HEK293 (cell line): ENCODE measurements around the gene HMX2.

ENCODE experiments used
- ATF2 ChIP-seq: fragments of 450-650 bp; formaldehyde crosslinking; IDR thresholded peaks from 2 replicates; pipeline ENCODE4 v1.5.1; 2016; ENCODE audit warnings: missing biosample characterization, missing genetic modification characterization, low read depth
- CTCF ChIP-seq: fragments of 450-650 bp; formaldehyde crosslinking; IDR thresholded peaks from 2 replicates; pipeline ENCODE4 v1.5.1; 2016; ENCODE audit warnings: missing biosample characterization, missing genetic modification characterization
- GLIS2 ChIP-seq: fragments of 450-650 bp; formaldehyde crosslinking; IDR thresholded peaks from 2 replicates; pipeline ENCODE4 v1.5.1; 2016; ENCODE audit warnings: missing biosample characterization, missing genetic modification characterization
- MZF1 ChIP-seq: fragments of 450-650 bp; formaldehyde crosslinking; IDR thresholded peaks from 2 replicates; pipeline ENCODE4 v1.5.1; 2017; ENCODE audit warnings: missing biosample characterization, missing genetic modification characterization, borderline replicate concordance
- ZBTB10 ChIP-seq: fragments of 450-650 bp; formaldehyde crosslinking; IDR thresholded peaks from 2 replicates; pipeline ENCODE4 v1.5.1; 2016; ENCODE audit warnings: missing biosample characterization, missing genetic modification characterization
- ZFP41 ChIP-seq: fragments of 450-650 bp; formaldehyde crosslinking; IDR thresholded peaks from 2 replicates; pipeline ENCODE4 v1.5.1; 2016; ENCODE audit warnings: missing biosample characterization, missing genetic modification characterization, borderline replicate concordance
- ZNF121 ChIP-seq: fragments of 450-650 bp; formaldehyde crosslinking; IDR thresholded peaks from 2 replicates; pipeline ENCODE4 v1.5.1; 2016; ENCODE audit warnings: missing biosample characterization, missing genetic modification characterization
- ZNF501 ChIP-seq: fragments of 450-650 bp; formaldehyde crosslinking; IDR thresholded peaks from 2 replicates; pipeline ENCODE4 v1.5.1; 2016; ENCODE audit warnings: missing biosample characterization, missing genetic modification characterization
- ZNF530 ChIP-seq: fragments of 450-650 bp; formaldehyde crosslinking; IDR thresholded peaks from 2 replicates; pipeline ENCODE4 v1.5.1; 2016; ENCODE audit warnings: low read depth, missing biosample characterization, missing genetic modification characterization
- ZXDB ChIP-seq: fragments of 450-650 bp; formaldehyde crosslinking; IDR thresholded peaks from 2 replicates; pipeline ENCODE4 v1.5.1; 2016; ENCODE audit warnings: missing biosample characterization, missing genetic modification characterization
- TF ChIP-seq, protein P1 (sequence below): fragments of 450-650 bp; formaldehyde crosslinking; IDR thresholded peaks from 2 replicates; pipeline ENCODE4 v1.5.1; 2016; ENCODE audit warnings: missing biosample characterization, missing genetic modification characterization

DNA sequence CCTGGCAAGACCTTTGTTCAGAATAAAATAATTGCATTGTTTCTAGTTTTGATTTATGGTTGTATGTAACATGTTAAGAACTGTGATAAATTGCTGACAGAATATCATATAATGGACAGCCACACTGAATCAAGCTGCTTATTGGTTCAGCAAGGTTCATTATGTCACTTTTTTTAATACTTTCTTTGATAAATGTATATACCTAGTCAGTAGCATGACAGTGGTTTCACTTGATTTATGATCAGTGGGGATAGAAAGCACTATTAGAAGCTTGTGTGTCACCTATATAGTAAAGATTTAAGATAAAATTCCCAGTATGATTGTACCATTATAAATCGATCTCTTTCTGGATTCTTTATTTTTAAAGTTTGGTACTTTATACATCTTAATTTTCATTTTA, 10.7 kb downstream of the HMX2 start:
- TF ChIP-seq ATF2 (tag by site-specific recombination) (no peak), CTCF (no peak), MZF1 (tag by site-specific recombination) (no peak), ZBTB10 (tag by site-specific recombination) (no peak), ZNF121 (tag by site-specific recombination) (no peak), GLIS2 (tag by site-specific recombination) (no peak), ZFP41 (tag by site-specific recombination) (no peak), ZXDB (tag by site-specific recombination) (no peak), ZNF530 (no peak), ZNF501 (tag by site-specific recombination) (no peak)
- TF ChIP-seq, protein P1, sequence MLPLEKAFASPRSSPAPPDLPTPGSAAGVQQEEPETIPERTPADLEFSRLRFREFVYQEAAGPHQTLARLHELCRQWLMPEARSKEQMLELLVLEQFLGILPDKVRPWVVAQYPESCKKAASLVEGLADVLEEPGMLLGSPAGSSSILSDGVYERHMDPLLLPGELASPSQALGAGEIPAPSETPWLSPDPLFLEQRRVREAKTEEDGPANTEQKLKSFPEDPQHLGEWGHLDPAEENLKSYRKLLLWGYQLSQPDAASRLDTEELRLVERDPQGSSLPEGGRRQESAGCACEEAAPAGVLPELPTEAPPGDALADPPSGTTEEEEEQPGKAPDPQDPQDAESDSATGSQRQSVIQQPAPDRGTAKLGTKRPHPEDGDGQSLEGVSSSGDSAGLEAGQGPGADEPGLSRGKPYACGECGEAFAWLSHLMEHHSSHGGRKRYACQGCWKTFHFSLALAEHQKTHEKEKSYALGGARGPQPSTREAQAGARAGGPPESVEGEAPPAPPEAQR, result no peak
